PC-9 (cell line): ENCODE data around the gene NDUFS8.

Source experiments
- CTCF ChIP-seq: fragments of 200-600 bp; sonication (generic); conservative IDR thresholded peaks from 2 replicates; pipeline ENCODE4 v1.6.1; 2017; ENCODE audit warnings: mixed run types, antibody characterized with exemption, mild to moderate bottlenecking, moderate library complexity
- EZH2 ChIP-seq: fragments of 200-600 bp; sonication (generic); IDR thresholded peaks from 2 replicates; pipeline ENCODE4 v1.8.0; 2017; ENCODE audit warnings: antibody characterized with exemption, low read depth

GRCh38 chr11:68039526-68040086 is 9.1 kb downstream of the NDUFS8 start:
- TF ChIP-seq CTCF, result no peak
- no peak for TF ChIP-seq EZH2
